Breast epithelium (tissue), 3 donors: Measurements from ENCODE around the gene GNB1L.

Experiments used
- CTCF ChIP-seq, 3 donors: fragments of 450-650 bp; IDR thresholded peaks; one replicate each; pipeline ENCODE4 v1.5.1; 2016 to 2017; ENCODE audit warnings: antibody characterized with exemption in 3 of 3, mild to moderate bottlenecking in 3 of 3, moderate library complexity in 3 of 3
- POLR2A ChIP-seq: fragments of 450-650 bp; IDR thresholded peaks from one replicate; pipeline ENCODE4 v1.6.1; 2016; ENCODE audit warnings: antibody characterized with exemption, mild to moderate bottlenecking, moderate library complexity
- POLR2AphosphoS5 ChIP-seq, 3 donors: sonication (generic); formaldehyde crosslinking; IDR thresholded peaks; one replicate each; pipeline ENCODE4 v1.6.1; 2017; ENCODE audit warnings: antibody characterized with exemption in 3 of 3

- TF ChIP-seq CTCF (IDR thresholded peaks at IDR 0.05) (no peak), POLR2A (no peak), POLR2AphosphoS5 (IDR thresholded peaks at IDR 0.05) (no peak)
These were observed 63.4 kb downstream of the GNB1L start for GRCh38 chr22:19791243-19791642.
